C4-2B (cell line): ENCODE results near the gene GNS.

Experiments
- ZFX ChIP-seq: fragments of 450-650 bp; IDR thresholded peaks from 2 replicates; pipeline ENCODE4 v1.6.1; 2017
- TF ChIP-seq, protein P1 (sequence below): fragments of 450-650 bp; conservative IDR thresholded peaks from 2 replicates; pipeline ENCODE4 v1.5.1; 2017; ENCODE audit warnings: mild to moderate bottlenecking

DNA sequence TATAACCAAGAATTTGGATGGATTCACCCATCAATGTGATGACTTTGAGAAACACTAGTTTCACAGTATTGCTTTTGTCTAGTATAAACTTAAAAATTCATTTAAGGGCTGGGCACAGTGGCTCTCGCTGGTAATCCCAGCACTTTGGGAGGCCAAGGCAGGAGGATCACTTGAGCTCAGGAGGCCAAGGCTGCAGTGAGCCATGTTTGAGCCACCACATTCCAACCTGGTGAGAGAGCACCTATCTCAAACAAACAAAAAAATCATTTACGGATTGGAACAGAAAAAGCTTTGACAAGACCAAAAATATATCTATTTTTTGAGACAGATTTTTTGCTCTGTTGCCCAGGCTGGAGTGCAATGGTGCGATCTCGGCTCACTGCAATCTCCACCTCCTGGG is 27.5 kb downstream of the GNS start:
- TF ChIP-seq, protein P1, sequence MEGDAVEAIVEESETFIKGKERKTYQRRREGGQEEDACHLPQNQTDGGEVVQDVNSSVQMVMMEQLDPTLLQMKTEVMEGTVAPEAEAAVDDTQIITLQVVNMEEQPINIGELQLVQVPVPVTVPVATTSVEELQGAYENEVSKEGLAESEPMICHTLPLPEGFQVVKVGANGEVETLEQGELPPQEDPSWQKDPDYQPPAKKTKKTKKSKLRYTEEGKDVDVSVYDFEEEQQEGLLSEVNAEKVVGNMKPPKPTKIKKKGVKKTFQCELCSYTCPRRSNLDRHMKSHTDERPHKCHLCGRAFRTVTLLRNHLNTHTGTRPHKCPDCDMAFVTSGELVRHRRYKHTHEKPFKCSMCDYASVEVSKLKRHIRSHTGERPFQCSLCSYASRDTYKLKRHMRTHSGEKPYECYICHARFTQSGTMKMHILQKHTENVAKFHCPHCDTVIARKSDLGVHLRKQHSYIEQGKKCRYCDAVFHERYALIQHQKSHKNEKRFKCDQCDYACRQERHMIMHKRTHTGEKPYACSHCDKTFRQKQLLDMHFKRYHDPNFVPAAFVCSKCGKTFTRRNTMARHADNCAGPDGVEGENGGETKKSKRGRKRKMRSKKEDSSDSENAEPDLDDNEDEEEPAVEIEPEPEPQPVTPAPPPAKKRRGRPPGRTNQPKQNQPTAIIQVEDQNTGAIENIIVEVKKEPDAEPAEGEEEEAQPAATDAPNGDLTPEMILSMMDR, result no peak
- no peak for TF ChIP-seq ZFX
